ENCODE results near the gene MYB.
"Not testable (repeated sequence)": the region's sequence is repeated elsewhere in the genome, so short reads cannot be mapped to it uniquely, and the experiment has no call there.

The MYB gene

DNA sequence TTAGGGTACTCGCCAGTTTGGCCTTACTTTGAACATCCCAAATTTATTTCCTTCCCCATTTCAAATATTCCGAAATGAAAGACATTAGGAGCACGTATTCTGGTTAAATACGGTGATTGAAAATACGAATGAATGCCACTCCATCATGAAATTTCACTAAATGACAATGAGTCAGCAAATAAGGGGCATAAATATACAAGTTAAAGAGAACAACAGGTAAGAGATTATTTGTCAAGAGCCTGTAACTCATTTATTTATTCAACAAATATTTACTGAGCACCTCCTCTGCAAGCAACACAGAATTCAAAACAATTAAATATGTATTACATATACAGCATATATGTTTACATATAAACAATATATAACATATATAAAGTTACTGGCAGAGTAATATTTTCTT lies 44.8 kb downstream of the MYB start:
- DNase-seq, result no peak

GRCh38 chr6:135226537-135226936 lies 45.4 kb downstream of the MYB start:
- no peak for DNase-seq

GRCh38 chr6:135227349-135227748 lies 46.2 kb downstream of the MYB start:
- DNase-seq, result no peak

DNA sequence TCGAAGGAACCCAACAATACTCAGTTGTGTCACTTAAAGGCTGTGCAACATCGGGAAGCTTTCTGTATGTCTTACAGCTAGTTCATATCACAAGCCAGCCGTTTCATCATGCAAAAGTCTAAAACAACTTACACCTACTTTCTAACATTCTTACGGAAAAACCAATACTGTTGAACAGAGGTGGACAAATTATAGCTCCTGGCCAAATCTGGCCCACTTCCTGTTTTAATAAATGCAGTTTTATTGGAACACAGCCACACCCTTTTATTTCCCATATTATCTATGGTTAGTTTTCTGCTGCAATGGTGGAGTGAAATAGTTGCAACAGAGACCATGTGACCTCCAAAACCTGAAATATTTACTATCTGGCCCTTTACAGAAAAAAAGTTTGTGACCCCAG lies 46.6 kb downstream of the MYB start:
- DNase-seq, result no peak

DNA sequence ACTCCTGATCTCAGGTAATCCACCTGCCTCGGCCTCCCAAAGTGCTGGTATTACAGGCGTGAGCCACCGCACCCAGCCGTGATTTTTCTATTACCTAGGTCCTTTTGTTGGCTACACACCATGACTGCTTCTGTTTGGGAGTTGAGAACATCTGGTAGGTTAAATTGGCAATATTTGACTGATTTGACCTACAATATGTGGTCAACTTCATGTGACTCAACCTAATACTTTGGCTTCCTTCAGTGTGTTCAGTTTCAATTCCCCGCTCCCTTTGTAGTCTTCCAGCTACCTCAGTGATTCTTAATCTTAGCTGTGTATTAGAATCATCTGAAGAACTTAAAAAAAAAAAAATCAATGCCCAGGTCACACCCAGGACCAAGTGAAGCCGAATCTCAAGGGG lies 47.4 kb downstream of the MYB start:
- no peak for DNase-seq

GRCh38 chr6:135229996-135230395 lies 48.9 kb downstream of the MYB start:
- no peak for DNase-seq

DNA sequence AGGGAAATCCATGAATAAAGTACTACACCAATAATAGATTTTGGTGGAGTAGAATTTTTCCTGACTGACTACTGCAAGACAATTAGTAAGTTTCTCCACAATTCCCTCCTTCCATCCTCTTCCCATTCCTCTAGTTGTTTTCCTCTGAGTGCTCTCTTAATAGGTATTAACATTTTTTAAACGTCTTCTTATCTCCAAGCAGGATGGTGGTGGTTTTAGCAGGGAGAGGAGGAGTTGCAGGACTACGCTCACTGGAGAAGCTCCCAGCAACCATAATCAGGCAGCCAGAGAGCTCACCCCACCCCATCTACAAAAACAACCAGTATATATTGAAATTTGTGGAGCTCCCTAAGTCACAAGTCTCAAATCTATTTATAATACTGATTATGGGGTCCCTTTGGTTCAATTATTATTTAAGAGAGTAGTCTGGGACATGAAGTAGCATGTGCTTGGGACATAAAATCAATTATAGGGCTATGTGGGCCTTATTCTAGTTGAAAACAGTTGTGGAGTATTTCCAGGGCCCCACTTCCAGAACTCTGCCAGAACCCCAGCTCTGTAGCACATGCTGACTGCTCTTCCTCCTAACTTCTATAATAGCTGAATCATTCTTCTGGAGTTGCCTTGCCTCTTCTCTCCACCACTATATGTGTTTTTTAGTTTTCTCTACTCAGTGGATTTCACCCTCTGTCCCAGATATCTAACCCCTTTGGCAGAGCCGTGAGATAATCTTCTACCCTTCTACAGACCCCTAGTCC lies 49.8 kb downstream of the MYB start:
- DNase-seq, result no peak

GRCh38 chr6:135231469-135231844 lies 50.3 kb downstream of the MYB start:
- DNase-seq, result no peak

DNA sequence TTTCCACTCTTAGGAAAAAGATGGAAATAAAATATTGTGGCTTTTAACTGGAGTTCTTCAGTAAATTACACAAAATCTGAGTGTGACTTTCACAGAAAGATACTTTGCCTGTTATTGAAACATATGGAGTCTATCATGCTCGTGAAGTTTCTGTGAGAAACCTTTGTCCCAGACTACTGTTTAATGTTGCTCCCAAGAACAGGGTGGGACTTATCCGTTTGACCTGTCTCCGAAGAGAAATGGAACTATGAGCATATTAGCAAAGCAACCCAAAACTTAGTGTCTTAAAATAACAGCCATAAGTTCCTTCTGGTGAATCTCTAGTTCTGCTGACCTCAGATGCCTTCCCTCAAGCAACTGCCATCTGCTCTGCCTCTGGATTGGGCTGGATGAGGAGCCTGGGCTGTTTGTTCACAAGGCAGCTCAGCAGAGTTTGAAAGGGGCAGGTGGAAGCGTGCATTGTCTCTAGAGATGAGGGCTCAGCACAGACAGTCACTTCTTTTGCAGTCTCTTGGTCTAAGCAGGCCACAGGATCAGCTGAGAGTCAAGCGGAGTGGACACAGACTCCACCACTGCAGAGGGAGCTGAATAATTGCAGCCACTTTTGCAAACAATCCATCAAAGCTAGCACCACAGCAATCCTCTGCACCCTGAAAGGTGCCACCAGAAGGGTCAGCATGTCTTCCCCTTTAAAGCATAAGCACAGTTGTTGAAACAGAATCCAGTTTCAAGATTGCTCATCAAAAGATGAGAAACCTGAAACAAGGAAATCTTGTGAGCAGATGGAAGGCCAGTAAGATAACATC lies 52.8 kb downstream of the MYB start:
- no peak for DNase-seq

DNA sequence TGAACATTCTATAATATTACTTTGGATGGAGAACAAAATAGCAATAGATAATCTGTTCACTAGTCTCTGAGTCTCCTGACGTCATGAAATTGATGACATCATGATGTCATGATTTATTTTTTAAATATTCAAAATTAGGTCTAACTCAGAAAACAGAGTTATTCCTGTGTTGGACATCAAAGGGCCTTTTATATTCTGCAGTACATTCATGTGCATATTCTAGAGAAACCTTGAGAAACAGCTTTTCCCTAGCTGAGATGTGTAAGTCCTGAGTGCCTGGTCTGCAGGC lies 53.3 kb downstream of the MYB start:
- no peak for DNase-seq

DNA sequence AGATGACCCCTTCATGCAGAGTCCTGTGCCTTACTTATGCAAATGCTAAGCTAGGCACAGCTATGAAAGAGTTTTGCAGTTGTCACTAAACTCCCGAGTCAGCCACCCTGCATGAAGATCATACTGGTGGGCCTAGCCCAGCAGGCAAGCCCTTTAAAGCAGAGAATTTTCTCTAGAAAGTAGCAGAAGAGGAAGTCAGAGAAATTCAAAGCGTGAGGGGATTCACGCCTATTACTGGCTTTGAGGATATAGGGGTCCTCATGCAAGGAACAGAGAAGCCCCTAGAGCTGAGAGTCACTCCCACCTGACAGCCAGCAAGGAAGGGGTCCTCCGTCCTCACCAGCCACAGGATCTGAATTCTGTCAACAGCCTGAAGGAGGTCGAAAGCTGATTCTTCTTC lies 54.6 kb downstream of the MYB start:
- DNase-seq, result no peak

DNA sequence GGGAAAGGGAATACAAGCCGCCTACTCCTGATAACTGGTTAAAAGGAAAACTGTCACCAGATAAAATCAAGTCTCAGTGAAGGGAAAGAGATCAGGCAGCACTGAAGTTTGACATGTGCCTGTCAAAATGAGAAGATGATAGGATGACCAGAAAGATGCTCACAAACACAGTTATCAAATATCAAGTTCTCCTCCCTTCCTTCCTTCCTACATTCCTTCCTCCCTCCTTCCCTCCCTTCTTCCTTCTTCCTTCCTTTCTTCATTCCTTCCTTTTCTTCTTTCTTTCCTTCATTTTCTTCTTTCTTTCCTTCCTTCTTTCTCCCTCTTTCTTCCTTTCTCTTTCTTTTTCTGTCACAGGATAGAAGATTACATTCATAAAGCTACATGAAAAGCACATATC lies 55.2 kb downstream of the MYB start:
- no peak for DNase-seq

DNA sequence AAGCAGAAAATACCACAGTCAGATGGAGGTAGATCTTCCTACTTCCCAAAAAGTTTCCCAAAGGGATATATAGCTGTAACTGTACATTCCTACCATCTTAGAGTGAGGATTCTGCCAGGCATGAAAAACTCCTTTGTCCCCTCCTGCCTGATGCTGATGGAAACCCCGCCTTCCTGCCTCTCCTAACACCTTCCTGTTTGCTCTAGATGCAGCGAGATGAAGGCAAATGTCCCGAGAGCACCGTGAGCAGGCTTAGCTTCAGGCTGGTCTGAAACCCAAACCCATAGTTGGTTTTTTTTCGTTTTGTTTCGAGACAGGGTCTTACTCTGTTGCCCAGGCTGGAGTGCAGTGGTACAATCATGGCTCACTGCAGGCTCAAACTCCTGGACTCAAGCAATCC lies 55.6 kb downstream of the MYB start:
- no peak for DNase-seq

- no peak for DNase-seq
Measured at GRCh38 chr6:135240711-135241110, 59.6 kb downstream of the MYB start.

GRCh38 chr6:135243871-135244796 lies 63.0 kb downstream of the MYB start:
- DNase-seq, result no peak

GRCh38 chr6:135244805-135245204 lies 63.7 kb downstream of the MYB start:
- DNase-seq, result no peak

GRCh38 chr6:135246412-135247012 lies 65.4 kb downstream of the MYB start:
- not testable (repeated sequence) for DNase-seq

DNA sequence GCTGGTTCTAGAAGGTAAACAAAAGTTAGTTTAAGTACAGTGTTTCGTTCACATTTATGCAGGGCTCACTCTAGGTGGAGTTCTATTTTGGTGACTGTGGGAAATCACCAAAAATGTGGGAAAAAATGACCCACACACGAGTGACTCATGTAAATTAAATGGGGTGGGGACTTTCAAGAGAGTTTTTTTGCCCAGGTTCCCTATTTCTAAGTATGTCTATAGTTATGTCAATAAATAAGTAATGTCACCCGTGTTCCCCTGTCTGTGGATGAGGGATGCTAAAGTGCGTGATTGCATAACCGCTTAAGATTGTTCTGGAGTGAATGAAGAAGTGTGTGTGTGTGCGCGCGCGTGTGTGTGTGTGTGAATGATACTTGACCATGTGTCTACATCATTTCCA lies 69.1 kb downstream of the MYB start:
- no peak for DNase-seq

DNA sequence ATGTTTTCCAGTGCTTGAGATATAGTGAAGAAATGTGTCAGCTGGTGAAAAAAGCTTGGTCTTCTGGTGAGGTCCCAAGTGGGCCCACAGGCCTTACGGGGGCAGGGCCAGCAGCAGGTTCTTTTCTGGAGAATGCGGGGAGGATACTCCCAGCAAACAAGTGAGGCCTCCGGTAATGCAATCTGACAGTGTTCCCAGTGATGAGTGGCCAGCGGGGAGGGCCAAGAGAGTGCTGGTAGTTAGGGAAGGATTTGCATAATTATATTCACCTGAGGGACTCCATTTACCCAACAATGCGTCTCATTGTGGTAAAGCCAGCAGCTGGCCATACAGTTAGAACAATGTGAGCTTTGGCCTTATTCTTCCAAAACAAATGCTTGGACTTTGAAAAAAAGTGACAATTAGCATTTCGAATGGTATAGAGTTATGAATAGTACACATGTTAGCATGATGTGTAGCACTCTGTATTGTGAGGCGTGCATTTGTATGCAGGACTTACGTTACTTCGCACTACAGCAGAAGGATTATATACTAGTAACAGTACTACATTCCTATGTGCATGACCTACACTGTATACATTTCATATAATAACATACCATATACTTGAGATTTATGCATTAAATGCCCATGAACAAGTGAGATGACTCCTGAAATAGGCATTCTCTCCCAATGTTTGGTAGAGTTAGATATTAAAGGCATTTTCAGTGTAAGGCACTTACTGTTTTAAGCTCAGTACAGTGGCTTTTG lies 69.8 kb downstream of the MYB start:
- DNase-seq, result no peak

DNA sequence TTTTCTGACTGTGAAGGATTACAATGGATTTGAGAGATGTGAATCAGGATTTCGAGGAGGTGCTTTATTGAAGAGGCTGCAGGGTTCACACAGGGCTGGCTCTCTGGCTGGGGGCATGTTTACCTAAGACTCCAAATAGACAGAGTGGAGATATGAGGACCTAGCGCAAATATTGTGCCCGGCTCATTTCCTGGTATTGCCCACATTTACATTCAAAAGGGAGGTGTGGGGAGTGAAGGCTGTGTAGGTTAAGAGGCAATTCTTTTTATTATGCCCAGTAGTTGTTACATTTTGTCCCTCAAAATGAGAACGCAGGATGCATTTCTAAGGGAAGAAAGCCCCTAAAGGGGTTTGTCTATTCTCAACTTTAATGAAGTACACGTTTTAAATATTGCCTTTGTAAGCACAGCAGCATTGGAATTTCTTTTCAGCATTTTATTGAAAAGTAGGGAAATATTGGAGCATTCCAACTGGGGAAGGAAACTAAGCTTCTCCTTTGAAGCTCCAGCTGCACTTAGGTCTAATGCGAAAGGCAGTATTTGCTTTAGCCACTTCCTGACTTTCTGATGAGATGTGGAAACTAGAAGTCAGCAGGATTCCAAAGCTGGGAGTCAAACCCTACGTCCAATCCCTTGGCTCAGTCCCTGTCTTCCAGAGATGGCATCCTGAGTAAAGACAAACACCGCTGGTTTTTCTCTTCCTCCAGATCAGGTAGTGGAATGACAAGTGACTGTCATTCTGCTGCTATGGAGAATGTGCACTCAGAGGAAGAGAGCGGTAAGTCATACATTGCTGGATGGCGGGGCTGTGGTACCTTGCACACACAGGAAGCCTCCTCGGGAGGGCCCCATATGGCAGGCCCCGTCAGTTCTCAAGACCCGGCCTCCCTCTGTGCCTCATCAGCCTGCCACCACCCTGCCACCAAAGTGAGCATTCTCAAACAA lies 70.7 kb downstream of the MYB start:
- DNase-seq, result no peak

- DNase-seq, result no peak
Measured at GRCh38 chr6:135254471-135254870, 73.4 kb downstream of the MYB start.

Data from activated naive CD4-positive, alpha-beta T cell (primary cell).